HG02798 (cell line): Measurements from ENCODE around the gene BIRC3.
"Not testable (repeated sequence)": the region's sequence is repeated elsewhere in the genome, so short reads cannot be mapped to it uniquely, and the experiment has no call there.

Source experiments
- ATAC-seq: cut with Tn5 transposase; IDR thresholded peaks from one replicate; pipeline ENCODE4 v1.9.1; 2021; ENCODE audit warnings: mild to moderate bottlenecking; ENCODE audit not compliant: unreplicated experiment, poor library complexity

BIRC3 gene

DNA sequence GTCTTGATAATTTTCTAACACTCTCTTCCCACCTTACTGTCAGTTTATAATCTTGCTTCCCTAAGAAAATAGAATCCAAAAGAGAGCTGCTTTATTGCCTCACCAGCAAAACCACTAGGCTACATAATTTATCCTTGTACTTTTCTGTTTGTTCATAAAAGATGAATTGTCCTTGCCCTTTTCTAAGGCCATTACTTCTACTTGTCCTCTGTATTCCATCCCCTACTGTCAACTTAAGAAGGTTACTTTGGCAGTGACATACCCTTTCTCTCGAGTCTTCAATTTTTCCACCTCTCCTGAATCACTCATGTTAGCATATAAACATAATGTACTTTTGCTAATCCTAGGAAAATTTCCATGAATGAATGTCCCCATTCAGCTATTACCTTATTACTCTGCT, 47.7 kb downstream of the BIRC3 start:
- ATAC-seq, result no peak

GRCh38 chr11:102367364-102367763, 50.1 kb downstream of the BIRC3 start:
- ATAC-seq, result no peak

DNA sequence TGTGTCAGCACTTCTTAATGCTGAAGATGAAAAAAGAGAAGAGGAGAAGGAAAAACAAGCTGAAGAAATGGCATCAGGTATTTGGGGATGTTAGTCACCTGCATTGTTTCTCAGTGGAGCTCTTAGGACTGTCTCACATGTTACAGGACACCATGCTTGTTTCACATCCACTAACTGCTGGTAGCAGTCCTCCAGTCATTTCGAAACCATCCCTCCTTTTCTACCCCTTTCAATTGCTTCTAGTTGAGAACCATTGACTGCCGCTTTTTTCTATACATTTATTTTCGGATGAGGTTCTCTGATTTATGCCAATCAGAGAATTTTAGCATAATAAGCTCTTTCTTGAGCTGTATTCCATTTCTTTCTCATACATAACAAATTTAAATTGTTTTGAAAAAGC, 51.2 kb downstream of the BIRC3 start:
- ATAC-seq, result peak; percentile 100

DNA sequence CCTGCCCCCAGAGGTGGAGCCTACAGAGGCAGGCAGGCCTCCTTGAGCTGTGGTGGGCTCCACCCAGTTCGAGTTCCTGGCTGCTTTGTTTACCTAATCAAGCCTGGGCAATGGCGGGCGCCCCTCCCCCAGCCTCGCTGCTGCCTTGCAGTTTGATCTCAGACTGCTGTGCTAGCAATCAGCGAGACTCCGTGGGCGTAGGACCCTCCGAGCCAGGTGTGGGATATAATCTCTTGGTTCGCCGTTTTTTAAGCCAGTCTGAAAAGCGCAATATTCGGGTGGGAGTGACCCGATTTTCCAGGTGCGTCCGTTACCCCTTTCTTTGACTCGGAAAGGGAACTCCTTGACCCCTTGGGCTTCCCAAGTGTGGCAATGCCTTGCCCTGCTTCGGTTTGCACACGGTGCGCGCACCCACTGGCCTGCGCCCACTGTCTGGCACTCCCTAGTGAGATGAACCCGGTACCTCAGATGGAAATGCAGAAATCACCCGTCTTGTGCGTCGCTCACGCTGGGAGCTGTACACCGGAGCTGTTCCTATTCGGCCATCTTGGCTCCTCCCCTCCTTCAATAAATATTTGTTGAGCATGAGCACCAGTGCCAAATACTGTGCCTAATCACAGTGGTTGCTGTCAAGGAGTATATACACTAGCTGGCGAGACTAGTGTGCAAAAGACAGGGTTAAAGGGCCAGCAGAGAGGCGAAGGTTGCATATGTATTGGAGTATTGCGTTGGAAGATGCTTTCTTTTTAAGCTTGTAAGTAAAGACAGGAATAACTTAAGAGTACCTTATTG, 57.5 kb downstream of the BIRC3 start:
- ATAC-seq, result not testable (repeated sequence)

- ATAC-seq, result no peak
Measured at GRCh38 chr11:102375720-102376399, 58.6 kb downstream of the BIRC3 start.

DNA sequence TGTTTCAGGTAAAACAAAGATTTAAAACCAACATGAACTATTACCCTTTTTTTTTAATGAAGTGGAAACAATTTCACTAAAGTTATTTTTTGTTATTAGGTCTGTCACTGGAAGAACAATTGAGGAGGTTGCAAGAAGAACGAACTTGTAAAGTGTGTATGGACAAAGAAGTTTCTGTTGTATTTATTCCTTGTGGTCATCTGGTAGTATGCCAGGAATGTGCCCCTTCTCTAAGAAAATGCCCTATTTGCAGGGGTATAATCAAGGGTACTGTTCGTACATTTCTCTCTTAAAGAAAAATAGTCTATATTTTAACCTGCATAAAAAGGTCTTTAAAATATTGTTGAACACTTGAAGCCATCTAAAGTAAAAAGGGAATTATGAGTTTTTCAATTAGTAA, 60.6 kb downstream of the BIRC3 start:
- ATAC-seq, result no peak

GRCh38 chr11:102378818-102379217, 61.5 kb downstream of the BIRC3 start:
- ATAC-seq, result no peak

- ATAC-seq, result no peak
Measured at GRCh38 chr11:102382384-102382783, 65.1 kb downstream of the BIRC3 start.

DNA sequence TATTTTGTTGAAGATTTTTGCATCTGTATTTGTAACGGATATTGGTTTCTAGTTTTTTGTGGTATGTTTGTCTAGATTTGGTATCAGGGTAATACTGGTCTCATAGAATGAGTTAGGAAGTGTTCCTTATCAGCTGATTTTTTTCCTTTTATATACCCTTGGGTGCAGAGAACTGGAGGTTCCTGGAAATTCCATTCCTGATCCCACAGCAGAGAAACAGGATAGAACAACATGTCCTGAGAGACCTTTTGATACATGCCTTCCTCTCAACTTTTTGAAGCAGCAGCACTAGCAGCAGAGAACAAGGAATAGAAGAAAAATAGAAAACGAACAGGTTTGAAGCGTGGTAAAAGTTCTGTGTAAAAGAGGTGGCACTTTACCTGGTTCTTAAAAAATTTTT, 66.6 kb downstream of the BIRC3 start:
- ATAC-seq, result no peak

- no peak for ATAC-seq
Measured at GRCh38 chr11:102384419-102385079, 67.3 kb downstream of the BIRC3 start.

- ATAC-seq, result no peak
Measured at GRCh38 chr11:102385085-102386007, 68.1 kb downstream of the BIRC3 start.

DNA sequence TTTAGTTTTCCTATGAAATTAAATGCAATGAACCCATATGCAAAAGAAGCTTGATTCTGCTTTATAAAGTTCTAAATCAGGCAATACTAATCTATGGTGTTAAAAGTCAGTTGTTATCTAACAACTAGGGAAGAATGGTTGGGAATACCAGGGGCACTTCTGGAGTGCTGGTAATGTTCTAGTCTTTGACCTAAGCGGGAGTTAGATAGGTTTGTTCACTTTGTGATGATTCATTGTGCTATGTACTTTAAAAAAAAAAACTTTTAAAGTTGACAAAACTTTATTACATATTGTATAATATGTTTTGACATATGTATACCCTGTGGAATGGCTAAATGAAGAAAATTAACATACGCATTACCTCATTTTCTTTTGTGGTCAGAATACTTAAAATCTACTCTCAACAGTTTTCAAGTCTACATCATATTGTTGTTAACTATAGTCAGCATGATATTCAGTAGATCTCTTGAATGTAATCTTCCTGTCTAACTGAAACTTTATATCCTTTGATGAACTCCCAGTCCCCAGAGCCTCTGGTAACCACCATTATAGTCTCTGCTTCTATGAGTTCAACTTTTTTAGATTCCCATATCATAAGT, 69.0 kb downstream of the BIRC3 start:
- ATAC-seq, result no peak

DNA sequence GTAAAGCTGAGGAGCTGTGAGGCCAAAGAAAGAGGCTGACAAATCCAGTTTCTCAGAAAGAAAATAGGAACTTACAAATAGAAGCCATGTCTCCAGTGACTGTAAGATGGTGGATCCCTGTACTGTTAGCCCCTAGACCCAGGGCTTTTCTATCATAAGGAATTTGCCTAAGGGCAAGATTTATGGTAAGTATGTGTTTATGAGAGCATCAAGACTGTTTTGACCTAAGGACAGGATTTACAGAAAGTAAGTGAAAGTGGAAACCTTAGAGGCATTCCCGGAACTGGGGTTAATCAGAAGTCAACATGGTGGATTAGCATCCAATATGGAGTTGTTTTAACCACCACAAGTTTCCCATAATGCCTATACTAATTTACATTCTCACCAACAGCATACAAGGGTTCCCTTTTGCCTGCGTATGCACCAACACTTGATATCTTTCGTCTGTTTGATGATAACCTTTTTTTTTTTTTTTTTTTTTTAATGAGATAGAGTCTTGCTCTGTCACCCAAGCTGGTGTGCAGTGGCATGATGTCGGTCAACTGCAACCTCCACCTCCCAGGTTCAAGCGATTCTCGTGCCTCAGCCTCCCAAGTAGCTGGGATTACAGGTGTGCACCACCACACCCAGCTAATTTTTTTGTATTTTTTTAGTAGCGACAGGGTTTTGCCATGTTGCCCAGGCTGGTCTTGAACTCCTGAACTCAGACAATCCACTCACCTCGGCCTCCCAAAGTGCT, 69.9 kb downstream of the BIRC3 start:
- no peak for ATAC-seq
